Muscle layer of duodenum (tissue), 2 donors: Measurements from ENCODE around the gene MYO1H.
"Not testable (repeated sequence)": the region's sequence is repeated elsewhere in the genome, so short reads cannot be mapped to it uniquely, and the experiment has no call there.

Experiments used
- H3K27ac ChIP-seq: one replicate; pipeline ENCODE4 v1.7.0; 2013; ENCODE audit warnings: mild to moderate bottlenecking, low read length
- H3K27me3 ChIP-seq: one replicate; pipeline ENCODE4 v1.7.0; 2013; ENCODE audit warnings: low read depth, mild to moderate bottlenecking, control low read depth, low read length
- H3K36me3 ChIP-seq, 2 donors: one replicate each; pipeline ENCODE4 v1.7.0; 2013; ENCODE audit warnings: low read length in 2 of 2, control low read depth in 1 of 2, mild to moderate bottlenecking in 1 of 2; ENCODE audit not compliant: insufficient read depth in 2 of 2, control insufficient read depth in 1 of 2
- H3K4me1 ChIP-seq, 2 donors: one replicate each; pipeline ENCODE4 v1.7.0; 2013; ENCODE audit warnings: low read length in 2 of 2, mild to moderate bottlenecking in 2 of 2, control low read depth in 1 of 2, moderate library complexity in 1 of 2; ENCODE audit not compliant: insufficient read depth in 2 of 2, control insufficient read depth in 1 of 2
- H3K4me3 ChIP-seq, 2 donors: one replicate each; pipeline ENCODE4 v1.7.0; 2013; ENCODE audit warnings: low read length in 2 of 2, low read depth in 1 of 2, mild to moderate bottlenecking in 1 of 2
- H3K9me3 ChIP-seq, 2 donors: one replicate each; pipeline ENCODE4 v1.7.0; 2013; ENCODE audit warnings: low read length in 2 of 2, control low read depth in 1 of 2, mild to moderate bottlenecking in 1 of 2; ENCODE audit not compliant: control insufficient read depth in 1 of 2
- donor health status: healthy.

MYO1H gene

GRCh38 chr12:109423392-109423791 is 75.7 kb downstream of the MYO1H start:
- no peak overlapping the region for H3K27ac ChIP-seq
- no peaks in the 10 kb centered on the region for H3K27me3 ChIP-seq
- H3K4me1 ChIP-seq = no peaks in the 10 kb centered on the region
- H3K36me3 ChIP-seq = no peaks in the 10 kb centered on the region
- no peaks in the 10 kb centered on the region for H3K9me3 ChIP-seq
- H3K4me3 ChIP-seq = no peak overlapping the region

GRCh38 chr12:109428037-109428629 is 80.4 kb downstream of the MYO1H start:
- H3K27ac ChIP-seq = no peak overlapping the region
- no peaks in the 10 kb centered on the region for H3K9me3 ChIP-seq
- H3K4me1 ChIP-seq = no peaks in the 10 kb centered on the region
- no peaks in the 10 kb centered on the region for H3K36me3 ChIP-seq
- no peaks in the 10 kb centered on the region for H3K27me3 ChIP-seq
- H3K4me3 ChIP-seq = no peak overlapping the region

GRCh38 chr12:109428804-109429203 is 81.1 kb downstream of the MYO1H start:
- not testable (repeated sequence) for H3K27me3 ChIP-seq, H3K4me3 ChIP-seq, H3K36me3 ChIP-seq

GRCh38 chr12:109430244-109430643 is 82.5 kb downstream of the MYO1H start:
- Histone ChIP-seq H3K27ac (no peak overlapping the region), H3K27me3 (no peaks in the 10 kb centered on the region), H3K36me3 (no peaks in the 10 kb centered on the region), H3K9me3 (no peaks in the 10 kb centered on the region), H3K4me3 (no peak overlapping the region), H3K4me1 (no peaks in the 10 kb centered on the region)

More at GRCh38 chr12:109428804-109429203, 81.1 kb downstream of the MYO1H start:
- H3K4me1 ChIP-seq, H3K9me3 ChIP-seq, H3K27ac ChIP-seq: not testable (repeated sequence)

- Histone ChIP-seq H3K27ac (no peak overlapping the region), H3K9me3 (no peaks in the 10 kb centered on the region), H3K27me3 (no peaks in the 10 kb centered on the region), H3K4me1 (no peaks in the 10 kb centered on the region), H3K36me3 (no peaks in the 10 kb centered on the region), H3K4me3 (no peak overlapping the region)
Observed at GRCh38 chr12:109432431-109432830, 84.7 kb downstream of the MYO1H start.

- H3K36me3 ChIP-seq = no peaks in the 10 kb centered on the region
- peak overlapping the region in 1 of 2 donors; percentile 8 for H3K4me3 ChIP-seq
- H3K27me3 ChIP-seq = no peaks in the 10 kb centered on the region
- H3K9me3 ChIP-seq = no peaks in the 10 kb centered on the region
- no peak overlapping the region for H3K27ac ChIP-seq
- no peaks in the 10 kb centered on the region for H3K4me1 ChIP-seq
Observed at GRCh38 chr12:109432842-109433304, 85.2 kb downstream of the MYO1H start.

GRCh38 chr12:109433618-109434017 is 85.9 kb downstream of the MYO1H start:
- Histone ChIP-seq H3K36me3 (no peaks in the 10 kb centered on the region), H3K4me1 (no peaks in the 10 kb centered on the region), H3K4me3 (no peak overlapping the region), H3K9me3 (no peaks in the 10 kb centered on the region), H3K27ac (no peak overlapping the region), H3K27me3 (no peaks in the 10 kb centered on the region)

- H3K27ac ChIP-seq = no peak overlapping the region
- no peaks in the 10 kb centered on the region for H3K27me3 ChIP-seq
Observed at GRCh38 chr12:109434582-109434981, 86.9 kb downstream of the MYO1H start.

GRCh38 chr12:109435428-109436187 is 87.9 kb downstream of the MYO1H start:
- Histone ChIP-seq H3K27me3 (no peaks in the 10 kb centered on the region), H3K4me3 (no peak overlapping the region), H3K36me3 (no peaks in the 10 kb centered on the region), H3K27ac (no peak overlapping the region), H3K9me3 (no peaks in the 10 kb centered on the region), H3K4me1 (no peaks in the 10 kb centered on the region)

More at GRCh38 chr12:109434582-109434981, 86.9 kb downstream of the MYO1H start:
- no peaks in the 10 kb centered on the region for H3K36me3 ChIP-seq
- no peaks in the 10 kb centered on the region for H3K9me3 ChIP-seq
- H3K4me1 ChIP-seq = no peaks in the 10 kb centered on the region
- no peak overlapping the region for H3K4me3 ChIP-seq

- Histone ChIP-seq H3K27me3 (no peaks in the 10 kb centered on the region), H3K4me1 (no peaks in the 10 kb centered on the region), H3K9me3 (no peaks in the 10 kb centered on the region), H3K4me3 (no peak overlapping the region), H3K36me3 (no peaks in the 10 kb centered on the region), H3K27ac (no peak overlapping the region)
Observed at GRCh38 chr12:109436188-109436560, 88.5 kb downstream of the MYO1H start.

GRCh38 chr12:109439181-109439580 is 91.5 kb downstream of the MYO1H start:
- H3K27me3 ChIP-seq = no peaks in the 10 kb centered on the region
- H3K36me3 ChIP-seq = no peaks in the 10 kb centered on the region
- H3K4me3 ChIP-seq = no peak overlapping the region
- no peaks in the 10 kb centered on the region for H3K9me3 ChIP-seq
- H3K4me1 ChIP-seq = no peaks in the 10 kb centered on the region
- H3K27ac ChIP-seq = no peak overlapping the region

GRCh38 chr12:109439951-109440350 is 92.3 kb downstream of the MYO1H start:
- not testable (repeated sequence) for H3K9me3 ChIP-seq, H3K4me3 ChIP-seq, H3K4me1 ChIP-seq, H3K27me3 ChIP-seq, H3K36me3 ChIP-seq, H3K27ac ChIP-seq
